Liver (tissue), 3 donors: ENCODE results near the gene IFI27L1.

Source experiments
- CTCF ChIP-seq: fragments of 150-350 bp; IDR thresholded peaks from 2 replicates; pipeline ENCODE4 v1.5.1; 2017; ENCODE audit warnings: improper control_type of control experiment, low read depth, low read length; ENCODE audit not compliant: missing input control
- FOXA1 ChIP-seq: IDR thresholded peaks from 2 replicates; pipeline ENCODE4 v1.6.1; 2016; ENCODE audit warnings: antibody characterized with exemption
- GABPA ChIP-seq, 2 donors: IDR thresholded peaks in 1 of 2; conservative IDR thresholded peaks in 1 of 2; 2 replicates each; pipeline ENCODE4 v1.6.1; 2016; ENCODE audit warnings: antibody characterized with exemption in 2 of 2, mild to moderate bottlenecking in 1 of 2, moderate library complexity in 1 of 2
- MAX ChIP-seq: IDR thresholded peaks from 2 replicates; pipeline ENCODE4 v1.6.1; 2016; ENCODE audit warnings: antibody characterized with exemption
- RXRA ChIP-seq, 2 donors: IDR thresholded peaks; 2 replicates each; pipeline ENCODE4 v1.6.1; 2017 to 2018; ENCODE audit warnings: antibody characterized with exemption in 2 of 2, mild to moderate bottlenecking in 1 of 2
- donor health status: healthy.
- donor health status: healthy.

- TF ChIP-seq CTCF = no peak
- TF ChIP-seq MAX = no peak
- TF ChIP-seq RXRA (IDR thresholded peaks at IDR 0.05) = no peak
- no peak for TF ChIP-seq FOXA1
- TF ChIP-seq GABPA (IDR thresholded peaks at IDR 0.05 in 1 of 2, conservative IDR thresholded peaks at IDR 0.05 in 1 of 2) = no peak
These were observed 28.4 kb upstream of the IFI27L1 start for GRCh38 chr14:94052662-94053061.
